ENCODE results near the gene ZNF668.

ZNF668 gene

GRCh38 chr16:31073970-31074813 is at the start of gene ZNF668, which contains the start of gene ZNF646:
TSS of gene ZNF668 (minus strand) at chr16:31074240. CDS start at chr16:31064459, 9,781 bp downstream.
TSS of gene ZNF646 (plus strand) at chr16:31074422. CDS start at chr16:31076325, 1,903 bp downstream.
- Histone ChIP-seq H3K27me3 (ENCODE audit: insufficient read depth, poor library complexity, severe bottlenecking) (no peaks in the 10 kb centered on the region), H3K9me3 (ENCODE audit: severe bottlenecking) (no peaks in the 10 kb centered on the region), H3K4me1 (ENCODE audit: insufficient read depth, poor library complexity, severe bottlenecking) (peaks cover 6% of the 10 kb centered on the region), H3K4me3 (ENCODE audit: severe bottlenecking) (peak within 1 kb of the TSS; percentile 94), H3K36me3 (ENCODE audit: low read depth) (peaks cover 21% of the 10 kb centered on the region), H3K27ac (ENCODE audit: poor library complexity, severe bottlenecking) (peak within 1 kb of the TSS; percentile 79)
- peak; percentile 80 for ATAC-seq (ENCODE audit: low read depth)
- DNase-seq (ENCODE audit: low spot score), result peak; percentile 99
- TF ChIP-seq CTCF (IDR thresholded peaks at IDR 0.05; ENCODE audit: poor library complexity, severe bottlenecking), result no peak

- Histone ChIP-seq H3K27me3 (ENCODE audit: insufficient read depth, poor library complexity, severe bottlenecking) (no peaks in the 10 kb centered on the region), H3K4me3 (ENCODE audit: severe bottlenecking) (no peak overlapping the region), H3K27ac (ENCODE audit: poor library complexity, severe bottlenecking) (peak overlapping the region; percentile 94), H3K9me3 (ENCODE audit: severe bottlenecking) (no peaks in the 10 kb centered on the region), H3K4me1 (ENCODE audit: insufficient read depth, poor library complexity, severe bottlenecking) (peaks cover 9% of the 10 kb centered on the region), H3K36me3 (ENCODE audit: low read depth) (peaks cover 54% of the 10 kb centered on the region)
- ATAC-seq (ENCODE audit: low read depth) (no peak), DNase-seq (ENCODE audit: low spot score) (peak; percentile 45)
- no peak for TF ChIP-seq CTCF (IDR thresholded peaks at IDR 0.05; ENCODE audit: poor library complexity, severe bottlenecking)
Observed at GRCh38 chr16:31120129-31120528, 46.1 kb upstream of the ZNF668 start.

GRCh38 chr16:31118223-31119155 is 44.4 kb upstream of the ZNF668 start:
- Histone ChIP-seq H3K9me3 (ENCODE audit: severe bottlenecking) (no peaks in the 10 kb centered on the region), H3K27ac (ENCODE audit: poor library complexity, severe bottlenecking) (peak overlapping the region; percentile 94), H3K4me3 (ENCODE audit: severe bottlenecking) (peak overlapping the region; percentile 86), H3K4me1 (ENCODE audit: insufficient read depth, poor library complexity, severe bottlenecking) (peaks cover 9% of the 10 kb centered on the region), H3K27me3 (ENCODE audit: insufficient read depth, poor library complexity, severe bottlenecking) (no peaks in the 10 kb centered on the region), H3K36me3 (ENCODE audit: low read depth) (peaks cover 48% of the 10 kb centered on the region)
- no peak for TF ChIP-seq CTCF (IDR thresholded peaks at IDR 0.05; ENCODE audit: poor library complexity, severe bottlenecking)
- ATAC-seq (ENCODE audit: low read depth) (peak; percentile 64), DNase-seq (ENCODE audit: low spot score) (peak; percentile 65)

- H3K4me3 ChIP-seq (ENCODE audit: severe bottlenecking), result peak within 1 kb of the TSS; percentile 86
- TF ChIP-seq CTCF (IDR thresholded peaks at IDR 0.05; ENCODE audit: poor library complexity, severe bottlenecking), result no peak
- no peaks in the 10 kb centered on the region for H3K27me3 ChIP-seq (ENCODE audit: insufficient read depth, poor library complexity, severe bottlenecking)
- H3K9me3 ChIP-seq (ENCODE audit: severe bottlenecking), result no peaks in the 10 kb centered on the region
- H3K27ac ChIP-seq (ENCODE audit: poor library complexity, severe bottlenecking), result peak within 1 kb of the TSS; percentile 94
- peaks cover 9% of the 10 kb centered on the region for H3K4me1 ChIP-seq (ENCODE audit: insufficient read depth, poor library complexity, severe bottlenecking)
- DNase-seq (ENCODE audit: low spot score) (peak; percentile 99), ATAC-seq (ENCODE audit: low read depth) (peak; percentile 89)
- peaks cover 42% of the 10 kb centered on the region for H3K36me3 ChIP-seq (ENCODE audit: low read depth)
Observed at GRCh38 chr16:31117384-31118222, 43.6 kb upstream of the ZNF668 start, which contains the start of gene KAT8. TSS of gene KAT8 (plus strand) at chr16:31117664. CDS start at chr16:31117682, 18 bp downstream.
